Endothelial cell of umbilical vein (primary cell): ENCODE results near the gene GJB5. TPM values are rescaled to one million over a fixed set of nuclear protein-coding genes. Genes with fewer than 3 reads are reported as not detected.
"Not testable (repeated sequence)": the region's sequence is repeated elsewhere in the genome, so short reads cannot be mapped to it uniquely, and the experiment has no call there.

Source experiments
- BruUV-seq: library from RNA; stranded (reverse); fragments of 400-500 nt; replicated peaks from 2 replicates; lab custom pipeline; 2021; lab: Mats Ljungman, UMichigan
- CTCF ChIA-PET: fragments of 300-600, 350-600 bp; sonication (Branson Sonifier 250); formaldehyde crosslinking; loops from one replicate; lab custom pipeline; 2021; ENCODE audit warnings: antibody characterized with exemption, inconsistent platforms; lab: Charles Lee
- POLR2A ChIA-PET: fragments of 300-600, 350-600 bp; sonication (Branson Sonifier 250); formaldehyde crosslinking; loops from one replicate; lab custom pipeline; 2021; ENCODE audit warnings: antibody characterized with exemption, inconsistent platforms; lab: Charles Lee
- DNase-seq: peaks from one replicate; pipeline ENCODE4 v3.0.0-alpha.2; 2011; ENCODE audit warnings: low read depth, low spot score
- FAIRE-seq: peaks from 2 replicates; lab custom pipeline; 2011; peaks lifted over from hg19 to GRCh38; lab: Jason Lieb, UNC
- H2AFZ ChIP-seq: 2 replicates; pipeline ENCODE4 v1.6.0; 2012; ENCODE audit warnings: low read depth, low read length, control low read depth, inconsistent platforms
- H3K27ac ChIP-seq: 2 replicates; pipeline ENCODE4 v1.5.1; 2011; ENCODE audit warnings: low read depth, mild to moderate bottlenecking, control low read depth, low read length, moderate library complexity; ENCODE audit not compliant: insufficient read depth
- H3K27me3 ChIP-seq, 2 experiments: 2 replicates each; pipeline versions ENCODE4 v1.6.0 to v1.6.1; 2011; ENCODE audit warnings: low read length in 2 of 2, mixed read lengths in 1 of 2; ENCODE audit not compliant: control insufficient read depth in 2 of 2, insufficient read depth in 2 of 2
- H3K36me3 ChIP-seq, 2 experiments: 2 replicates in 1 of 2; 3 replicates in 1 of 2; pipeline ENCODE4 v1.5.1; 2011; ENCODE audit warnings: low read length in 2 of 2, mild to moderate bottlenecking in 1 of 2, moderate library complexity in 1 of 2; ENCODE audit not compliant: control insufficient read depth in 2 of 2, insufficient read depth in 2 of 2; ENCODE audit errors: extremely low read depth in 1 of 2
- H3K4me1 ChIP-seq: 3 replicates; pipeline ENCODE4 v1.5.1; 2011; ENCODE audit warnings: mild to moderate bottlenecking, low read length; ENCODE audit not compliant: control insufficient read depth, insufficient read depth; ENCODE audit errors: extremely low read depth
- H3K4me2 ChIP-seq: 2 replicates; pipeline ENCODE4 v1.6.1; 2011; ENCODE audit warnings: low read length, control low read depth, mixed read lengths; ENCODE audit not compliant: insufficient read depth
- H3K4me3 ChIP-seq, 3 experiments: fragments of 200-600 bp in 1 of 3; sonication (generic), shearing (Covaris generic) in 1 of 3; replicated peaks in 1 of 3; 2 replicates each; pipeline ENCODE4 v1.5.1; 2011 to 2016; ENCODE audit warnings: control low read depth in 3 of 3, low read length in 3 of 3, mild to moderate bottlenecking in 2 of 3, inconsistent platforms in 1 of 3, low read depth in 1 of 3, moderate library complexity in 1 of 3; ENCODE audit not compliant: insufficient read depth in 1 of 3
- H3K79me2 ChIP-seq: 2 replicates; pipeline ENCODE4 v1.6.0; 2012; ENCODE audit warnings: low read length, inconsistent platforms; ENCODE audit not compliant: control insufficient read depth, insufficient read depth
- H3K9ac ChIP-seq: replicated peaks from 2 replicates; pipeline ENCODE3; 2011; ENCODE audit warnings: low read length, control low read depth; ENCODE audit not compliant: insufficient read depth; ENCODE audit errors: extremely low read depth
- H3K9me1 ChIP-seq: replicated peaks from 3 replicates; pipeline ENCODE4 v1.6.0; 2011; ENCODE audit warnings: mild to moderate bottlenecking, low read length; ENCODE audit not compliant: control insufficient read depth, insufficient read depth; ENCODE audit errors: extremely low read depth
- H3K9me3 ChIP-seq: replicated peaks from 2 replicates; pipeline ENCODE4 v1.5.1; 2012; ENCODE audit warnings: low read length, inconsistent platforms; ENCODE audit not compliant: control insufficient read depth, insufficient read depth
- H4K20me1 ChIP-seq: replicated peaks from 2 replicates; pipeline ENCODE3; 2011; ENCODE audit warnings: mild to moderate bottlenecking, low read length; ENCODE audit not compliant: control insufficient read depth, insufficient read depth; ENCODE audit errors: extremely low read depth
- EZH2 ChIP-seq: IDR thresholded peaks from 2 replicates; pipeline ENCODE4 v1.6.1; 2012; ENCODE audit warnings: borderline replicate concordance, low read depth, mild to moderate bottlenecking, moderate library complexity, low read length, inconsistent platforms; ENCODE audit not compliant: severe bottlenecking
- FOS ChIP-seq: IDR thresholded peaks from 2 replicates; pipeline ENCODE4 v1.6.1; 2011; ENCODE audit warnings: mild to moderate bottlenecking, low read length, moderate library complexity, borderline replicate concordance; ENCODE audit not compliant: insufficient read depth
- GATA2 ChIP-seq: IDR thresholded peaks from 2 replicates; pipeline ENCODE4 v1.7.0; 2011; ENCODE audit warnings: low read depth, mild to moderate bottlenecking, moderate library complexity, mixed read lengths, low read length; ENCODE audit not compliant: insufficient read length, insufficient read depth
- JUN ChIP-seq: IDR thresholded peaks from 2 replicates; pipeline ENCODE4 v1.6.1; 2011; ENCODE audit warnings: borderline replicate concordance, low read depth; ENCODE audit not compliant: insufficient read length, insufficient read depth
- MYC ChIP-seq: IDR thresholded peaks from one replicate; pipeline ENCODE4 v1.6.1; 2011; ENCODE audit warnings: mild to moderate bottlenecking, low read depth, low read length
- POLR2A ChIP-seq: IDR thresholded peaks from 2 replicates; pipeline ENCODE4 v1.6.1; 2012; ENCODE audit warnings: low read depth, mild to moderate bottlenecking, control low read depth, low read length
- POLR2AphosphoS5 ChIP-seq: IDR thresholded peaks from 2 replicates; pipeline ENCODE4 v1.6.1; 2012; ENCODE audit warnings: low read depth, mild to moderate bottlenecking, control low read depth, low read length, moderate library complexity; ENCODE audit not compliant: insufficient read depth
- dilution Hi-C: fragments of 300-500 bp; cut with MboI; formaldehyde crosslinking; loops from one replicate; pipeline ENCODE4 v1.15.0; 2019; ENCODE audit warnings: low sequenced_read_pairs; ENCODE audit not compliant: extremely low pct_ligation_motif_present
- intact Hi-C: fragments of 100-400 bp; cut with micrococcal nuclease; formaldehyde crosslinking; loops from one replicate; pipeline ENCODE4 v1.10.0; 2022
- polyA plus RNA-seq, 4 experiments: library from polyadenylated mRNA; depleted of rRNA in 3 of 4; stranded (reverse) in 3 of 4; unstranded in 1 of 4; fragments of >200 nt; gene quantifications; 2 replicates each; pipeline versions ENCODE4 v1.2.1 to v1.2.3, GENCODE V29; 2011 to 2012; ENCODE audit warnings: missing spikeins in 1 of 4
- total RNA-seq: library from RNA; stranded (reverse); gene quantifications from 2 replicates; pipeline ENCODE4 v1.2.3, GENCODE V29; 2021
- TF ChIP-seq, protein P1 (sequence below), 2 donors: IDR thresholded peaks; 1 replicate in 1 of 2; 2 replicates in 1 of 2; pipeline ENCODE4 v1.5.1; 2011; ENCODE audit warnings: low read length in 2 of 2, mild to moderate bottlenecking in 2 of 2, moderate library complexity in 2 of 2, control low read depth in 1 of 2, inconsistent platforms in 1 of 2, low read depth in 1 of 2; ENCODE audit not compliant: insufficient read depth in 1 of 2; ENCODE audit errors: extremely low read depth in 1 of 2
- TF ChIP-seq, protein P2 (sequence below): IDR thresholded peaks from 2 replicates; pipeline ENCODE4 v1.6.1; 2011; ENCODE audit not compliant: insufficient read depth, insufficient read length

GJB5 gene
- total and polyA plus RNA-seq, 2 donors (not counting 3 experiments of a cell fraction or from before 2014, with no cell fraction given), result not detected

DNA sequence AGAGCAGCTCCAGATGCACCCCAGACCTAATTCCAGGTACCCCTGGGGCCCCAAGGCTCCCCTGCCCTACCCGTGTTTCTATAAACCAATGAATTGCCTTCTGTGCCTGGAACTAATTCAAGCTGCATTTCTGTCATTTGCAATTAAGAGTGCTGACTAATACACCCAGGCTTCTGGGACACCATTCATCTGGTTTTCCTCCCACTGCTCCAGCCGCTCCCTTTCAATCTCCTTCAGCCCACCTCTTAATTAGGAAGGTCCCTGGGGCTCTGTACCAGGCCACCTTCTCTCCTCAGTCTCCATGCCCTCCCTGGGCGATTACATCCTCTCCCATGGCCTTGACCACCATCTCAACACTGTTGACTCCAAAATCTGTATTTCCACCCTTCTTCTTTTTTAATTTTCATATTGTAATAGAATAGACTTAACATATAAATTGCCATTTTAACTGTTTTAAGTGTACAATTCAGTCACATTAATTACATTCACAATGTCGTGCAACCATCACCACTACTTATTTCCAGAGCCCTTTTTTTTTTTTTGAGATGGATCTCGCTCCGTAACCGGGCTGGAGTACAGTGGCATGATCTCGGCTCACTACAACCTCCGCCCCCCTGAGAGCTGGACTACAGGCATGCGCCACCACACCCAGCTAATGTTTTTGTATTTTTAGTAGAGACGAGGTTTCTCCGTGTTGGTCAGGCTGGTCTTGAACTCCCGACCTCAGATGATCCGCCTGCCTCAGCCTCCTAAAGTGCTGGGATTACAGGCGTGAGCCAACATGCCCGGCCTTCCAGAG lies 16.9 kb downstream of the GJB5 start:
- intact Hi-C loops, result no loop called here
- FAIRE-seq (no peak), DNase-seq (no peak)
- Histone ChIP-seq H3K79me2 (no peaks in the 10 kb centered on the region), H4K20me1 (no peaks in the 10 kb centered on the region), H3K4me3 (no peak overlapping the region), H3K9ac (no peak overlapping the region), H3K27me3 (no peaks in the 10 kb centered on the region), H3K27ac (no peak overlapping the region), H3K4me1 (no peaks in the 10 kb centered on the region), H3K4me2 (no peak overlapping the region), H3K36me3 (no peaks in the 10 kb centered on the region), H3K9me3 (no peaks in the 10 kb centered on the region), H3K9me1 (no peaks in the 10 kb centered on the region), H2AFZ (no peak overlapping the region)
- dilution Hi-C loops, result no loop called here
- POLR2A ChIA-PET, result no interaction called here
- CTCF ChIA-PET, result interaction anchor here (1.6 kb wide), 1 partner anchor 28 kb away, joined by 7 read pairs; no protein-coding TSS in a partner anchor
- TF ChIP-seq EZH2 (no peak), MYC (no peak), POLR2A (no peak), FOS (no peak), JUN (no peak), POLR2AphosphoS5 (no peak), GATA2 (no peak)
- TF ChIP-seq, protein P1, sequence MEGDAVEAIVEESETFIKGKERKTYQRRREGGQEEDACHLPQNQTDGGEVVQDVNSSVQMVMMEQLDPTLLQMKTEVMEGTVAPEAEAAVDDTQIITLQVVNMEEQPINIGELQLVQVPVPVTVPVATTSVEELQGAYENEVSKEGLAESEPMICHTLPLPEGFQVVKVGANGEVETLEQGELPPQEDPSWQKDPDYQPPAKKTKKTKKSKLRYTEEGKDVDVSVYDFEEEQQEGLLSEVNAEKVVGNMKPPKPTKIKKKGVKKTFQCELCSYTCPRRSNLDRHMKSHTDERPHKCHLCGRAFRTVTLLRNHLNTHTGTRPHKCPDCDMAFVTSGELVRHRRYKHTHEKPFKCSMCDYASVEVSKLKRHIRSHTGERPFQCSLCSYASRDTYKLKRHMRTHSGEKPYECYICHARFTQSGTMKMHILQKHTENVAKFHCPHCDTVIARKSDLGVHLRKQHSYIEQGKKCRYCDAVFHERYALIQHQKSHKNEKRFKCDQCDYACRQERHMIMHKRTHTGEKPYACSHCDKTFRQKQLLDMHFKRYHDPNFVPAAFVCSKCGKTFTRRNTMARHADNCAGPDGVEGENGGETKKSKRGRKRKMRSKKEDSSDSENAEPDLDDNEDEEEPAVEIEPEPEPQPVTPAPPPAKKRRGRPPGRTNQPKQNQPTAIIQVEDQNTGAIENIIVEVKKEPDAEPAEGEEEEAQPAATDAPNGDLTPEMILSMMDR (IDR thresholded peaks at IDR 0.05; ENCODE audit: extremely low read depth in 1 of 2, insufficient read depth in 1 of 2, low read depth in 1 of 2, low read length in 2 of 2), result no peak
- TF ChIP-seq, protein P2, sequence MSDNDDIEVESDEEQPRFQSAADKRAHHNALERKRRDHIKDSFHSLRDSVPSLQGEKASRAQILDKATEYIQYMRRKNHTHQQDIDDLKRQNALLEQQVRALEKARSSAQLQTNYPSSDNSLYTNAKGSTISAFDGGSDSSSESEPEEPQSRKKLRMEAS, result no peak
- no TSS peak for BruUV-seq

DNA sequence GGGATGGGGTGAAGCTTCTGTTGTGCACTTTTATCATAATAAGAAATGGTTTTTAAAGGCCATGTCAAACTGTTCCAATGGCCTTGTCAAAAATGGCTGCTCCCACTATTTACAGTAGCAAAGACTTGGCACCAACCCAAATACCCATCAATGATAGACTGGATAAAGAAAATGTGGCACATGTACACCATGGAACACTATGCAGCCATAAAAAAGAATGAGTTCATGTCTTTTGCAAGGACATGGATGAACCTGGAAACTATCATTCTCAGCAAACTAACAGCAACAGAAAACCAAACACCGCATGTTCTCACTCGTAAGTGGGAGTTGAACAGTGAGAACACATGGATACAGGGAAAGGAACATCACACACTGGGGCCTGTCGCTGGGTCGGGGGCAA lies 18.3 kb downstream of the GJB5 start:
- H3K9me1 ChIP-seq, CTCF ChIA-PET, H2AFZ ChIP-seq, FAIRE-seq, POLR2A ChIA-PET, DNase-seq, H3K27me3 ChIP-seq, dilution Hi-C loops, H3K36me3 ChIP-seq, H3K4me1 ChIP-seq, intact Hi-C loops, H3K9me3 ChIP-seq, H4K20me1 ChIP-seq, H3K79me2 ChIP-seq, H3K9ac ChIP-seq, H3K27ac ChIP-seq, H3K4me3 ChIP-seq, H3K4me2 ChIP-seq, BruUV-seq: not testable (repeated sequence)
